ENCODE results near the gene CNGB1.

CNGB1 gene

DNA sequence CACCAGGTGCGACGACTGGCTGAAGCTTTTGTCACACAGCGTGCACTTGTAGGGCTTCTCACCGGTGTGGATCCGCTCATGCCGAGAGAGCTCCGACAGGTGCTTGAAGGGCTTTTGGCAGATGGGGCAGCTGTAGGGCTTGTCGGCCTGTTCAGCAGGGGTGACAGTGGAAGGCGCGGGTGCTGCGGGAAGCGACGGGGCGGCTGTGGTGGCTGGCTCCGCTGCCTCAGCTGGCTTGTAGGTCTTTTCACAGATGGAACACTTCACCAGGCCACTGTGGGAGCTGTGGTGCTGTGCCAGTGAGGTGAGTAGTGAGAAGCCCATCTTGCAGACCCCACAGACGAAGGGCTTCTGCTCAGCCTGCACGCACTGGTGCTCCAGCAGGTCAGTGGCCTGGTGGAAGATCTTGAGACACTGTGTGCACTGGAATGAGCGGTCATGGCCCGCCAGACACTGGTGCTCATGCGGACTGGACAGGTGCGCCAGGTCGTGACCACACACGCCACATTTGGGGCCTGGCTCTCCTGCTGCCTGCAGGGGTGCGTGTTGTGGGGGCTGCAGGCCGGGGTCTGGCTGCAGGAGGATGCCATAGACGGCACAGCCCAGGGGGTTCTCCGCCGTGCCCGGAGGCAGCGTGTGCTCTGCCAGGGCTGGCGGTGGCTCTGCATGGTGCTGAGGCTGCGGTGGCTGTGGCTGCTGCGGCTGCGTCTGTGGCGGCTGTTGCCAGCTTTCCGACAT lies 26.8 kb upstream of the CNGB1 start:
- in situ Hi-C loops (cut with HindIII; ENCODE audit: low sequenced_read_pairs): no loop called here
- no peak for DNase-seq (ENCODE audit: low read depth, low spot score)
- TF ChIP-seq, protein P1, sequence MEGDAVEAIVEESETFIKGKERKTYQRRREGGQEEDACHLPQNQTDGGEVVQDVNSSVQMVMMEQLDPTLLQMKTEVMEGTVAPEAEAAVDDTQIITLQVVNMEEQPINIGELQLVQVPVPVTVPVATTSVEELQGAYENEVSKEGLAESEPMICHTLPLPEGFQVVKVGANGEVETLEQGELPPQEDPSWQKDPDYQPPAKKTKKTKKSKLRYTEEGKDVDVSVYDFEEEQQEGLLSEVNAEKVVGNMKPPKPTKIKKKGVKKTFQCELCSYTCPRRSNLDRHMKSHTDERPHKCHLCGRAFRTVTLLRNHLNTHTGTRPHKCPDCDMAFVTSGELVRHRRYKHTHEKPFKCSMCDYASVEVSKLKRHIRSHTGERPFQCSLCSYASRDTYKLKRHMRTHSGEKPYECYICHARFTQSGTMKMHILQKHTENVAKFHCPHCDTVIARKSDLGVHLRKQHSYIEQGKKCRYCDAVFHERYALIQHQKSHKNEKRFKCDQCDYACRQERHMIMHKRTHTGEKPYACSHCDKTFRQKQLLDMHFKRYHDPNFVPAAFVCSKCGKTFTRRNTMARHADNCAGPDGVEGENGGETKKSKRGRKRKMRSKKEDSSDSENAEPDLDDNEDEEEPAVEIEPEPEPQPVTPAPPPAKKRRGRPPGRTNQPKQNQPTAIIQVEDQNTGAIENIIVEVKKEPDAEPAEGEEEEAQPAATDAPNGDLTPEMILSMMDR (IDR thresholded peaks at IDR 0.05; ENCODE audit: low read depth, low read length): no peak
- H3K4me3 ChIP-seq (ENCODE audit: low read depth, low read length): no peak overlapping the region

DNA sequence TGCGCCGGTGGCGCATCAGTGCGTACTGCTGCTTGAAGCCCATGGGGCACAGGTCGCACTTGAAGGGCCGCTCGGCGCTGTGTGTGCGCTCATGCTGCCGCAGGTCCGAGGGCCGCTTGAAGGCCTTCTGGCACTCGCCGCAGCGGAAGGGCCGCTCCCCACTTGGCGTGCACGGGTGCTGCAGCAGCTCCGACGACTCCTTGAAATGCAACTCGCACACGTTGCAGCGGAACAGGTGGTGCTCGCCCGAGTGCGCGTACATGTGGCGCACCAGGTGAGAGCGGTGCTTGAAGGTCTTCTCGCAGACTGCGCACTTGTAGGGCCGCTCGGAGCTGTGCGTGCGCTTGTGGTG lies 26.2 kb upstream of the CNGB1 start:
- TF ChIP-seq, protein P1 (IDR thresholded peaks at IDR 0.05; ENCODE audit: low read depth, low read length): no peak
- no peak overlapping the region for H3K4me3 ChIP-seq (ENCODE audit: low read depth, low read length)
- no peak for DNase-seq (ENCODE audit: low read depth, low spot score)
- in situ Hi-C loops (cut with HindIII; ENCODE audit: low sequenced_read_pairs): no loop called here

DNA sequence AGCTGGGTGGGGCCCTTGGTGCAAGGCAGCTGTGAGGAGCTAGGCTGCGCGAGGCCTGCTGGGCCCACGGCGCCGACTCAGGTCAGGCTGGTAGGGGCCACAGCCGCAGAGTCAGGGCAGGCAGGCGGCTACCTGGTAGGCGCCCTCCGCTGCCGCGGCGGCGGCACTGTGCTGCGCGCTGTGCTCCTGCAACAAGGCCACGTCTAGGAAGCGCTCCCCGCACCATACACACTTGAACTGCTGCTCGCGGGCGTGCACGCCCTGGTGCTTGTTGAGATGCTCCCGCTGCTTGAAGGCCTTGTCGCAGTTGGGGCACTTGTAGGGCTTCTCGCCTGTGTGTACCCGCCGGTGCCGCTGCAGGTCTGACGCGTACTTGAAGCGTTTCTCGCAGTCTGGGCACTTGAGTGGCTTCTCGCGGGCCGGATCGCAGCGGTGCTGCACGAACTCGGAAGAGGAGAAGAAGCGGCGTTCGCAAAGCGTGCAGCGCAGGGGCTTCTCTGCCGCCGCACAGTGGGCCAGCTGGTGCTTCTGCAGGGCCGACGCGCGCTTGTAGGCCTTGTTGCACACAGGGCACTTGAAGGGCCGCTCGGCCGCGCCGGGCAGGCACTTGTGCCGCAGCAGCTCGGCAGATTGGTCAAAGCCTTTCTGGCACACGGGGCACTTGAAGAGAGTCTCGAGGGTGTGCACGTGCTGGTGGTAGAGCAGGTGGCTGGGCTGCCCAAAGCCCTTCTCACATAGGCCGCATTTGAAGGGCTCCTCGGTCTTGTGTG lies 25.7 kb upstream of the CNGB1 start:
- in situ Hi-C loops (cut with HindIII; ENCODE audit: low sequenced_read_pairs): no loop called here
- TF ChIP-seq, protein P1 (IDR thresholded peaks at IDR 0.05; ENCODE audit: low read depth, low read length): no peak
- H3K4me3 ChIP-seq (ENCODE audit: low read depth, low read length): no peak overlapping the region
- DNase-seq (ENCODE audit: low read depth, low spot score): no peak

DNA sequence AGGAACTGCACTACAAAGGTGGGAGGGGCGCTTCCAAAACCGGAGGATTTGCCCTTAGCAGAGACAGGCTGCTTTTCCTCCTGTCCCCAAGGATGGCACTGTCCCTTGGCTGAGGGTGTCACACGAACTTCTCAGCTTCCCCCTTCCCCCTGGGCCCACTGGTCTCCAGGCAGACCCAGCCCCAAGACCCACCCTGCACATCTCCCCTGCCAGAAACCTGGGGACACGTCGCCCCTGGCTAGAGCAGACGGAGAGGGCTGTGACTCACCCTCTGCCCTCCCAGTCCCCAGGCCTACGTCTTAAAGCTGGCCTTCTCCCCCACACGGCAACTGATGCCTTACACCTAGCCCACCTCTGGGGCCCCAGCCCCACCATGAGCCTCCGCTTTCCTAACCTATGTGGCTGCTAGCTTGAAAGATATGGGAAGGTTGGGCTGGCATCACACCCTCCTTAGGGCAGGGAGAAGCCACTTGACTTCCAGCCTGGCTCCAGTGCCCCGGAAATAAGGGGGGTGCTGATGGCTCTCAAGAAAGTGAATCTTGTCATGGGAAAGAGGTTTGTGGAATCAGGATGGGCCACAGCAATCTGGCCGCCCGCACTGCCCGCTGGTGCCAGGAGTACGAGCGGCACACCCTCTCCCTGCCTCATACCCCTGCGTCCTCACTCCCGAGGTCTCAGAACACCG lies 24.9 kb upstream of the CNGB1 start:
- no peak for DNase-seq (ENCODE audit: low read depth, low spot score)
- in situ Hi-C loops (cut with HindIII; ENCODE audit: low sequenced_read_pairs): no loop called here
- TF ChIP-seq, protein P1 (IDR thresholded peaks at IDR 0.05; ENCODE audit: low read depth, low read length): no peak
- no peak overlapping the region for H3K4me3 ChIP-seq (ENCODE audit: low read depth, low read length)

- TF ChIP-seq, protein P1 (IDR thresholded peaks at IDR 0.05; ENCODE audit: low read depth, low read length): peak; percentile 47
- in situ Hi-C loops (cut with HindIII; ENCODE audit: low sequenced_read_pairs): no loop called here
- no peak overlapping the region for H3K4me3 ChIP-seq (ENCODE audit: low read depth, low read length)
- DNase-seq (ENCODE audit: low read depth, low spot score): peak; percentile 33
Measured at GRCh38 chr16:57994778-57995177, 23.9 kb upstream of the CNGB1 start.

- TF ChIP-seq, protein P1 (IDR thresholded peaks at IDR 0.05; ENCODE audit: low read depth, low read length): no peak
- H3K4me3 ChIP-seq (ENCODE audit: low read depth, low read length): no peak overlapping the region
- in situ Hi-C loops (cut with HindIII; ENCODE audit: low sequenced_read_pairs): no loop called here
Measured at GRCh38 chr16:57994361-57994760, 23.4 kb upstream of the CNGB1 start.

More at GRCh38 chr16:57994361-57994760, 23.4 kb upstream of the CNGB1 start:
- no peak for DNase-seq (ENCODE audit: low read depth, low spot score)
